Lower leg skin (tissue), 3 donors: Measurements from ENCODE around the gene NDEL1.

ENCODE experiments used
- POLR2A ChIP-seq, 2 donors: fragments of 450-650 bp; IDR thresholded peaks; one replicate each; pipeline ENCODE4 v1.6.1; 2016 to 2017; ENCODE audit warnings: antibody characterized with exemption in 2 of 2, mild to moderate bottlenecking in 1 of 2, moderate library complexity in 1 of 2
- TF ChIP-seq, protein P1 (sequence below), 3 donors: fragments of 450-650 bp; IDR thresholded peaks; one replicate each; pipeline ENCODE4 v1.5.1; 2016; ENCODE audit warnings: antibody characterized with exemption in 3 of 3, mild to moderate bottlenecking in 3 of 3, moderate library complexity in 2 of 3

GRCh38 chr17:8503368-8503767 lies 67.7 kb downstream of the NDEL1 start:
- TF ChIP-seq, protein P1, sequence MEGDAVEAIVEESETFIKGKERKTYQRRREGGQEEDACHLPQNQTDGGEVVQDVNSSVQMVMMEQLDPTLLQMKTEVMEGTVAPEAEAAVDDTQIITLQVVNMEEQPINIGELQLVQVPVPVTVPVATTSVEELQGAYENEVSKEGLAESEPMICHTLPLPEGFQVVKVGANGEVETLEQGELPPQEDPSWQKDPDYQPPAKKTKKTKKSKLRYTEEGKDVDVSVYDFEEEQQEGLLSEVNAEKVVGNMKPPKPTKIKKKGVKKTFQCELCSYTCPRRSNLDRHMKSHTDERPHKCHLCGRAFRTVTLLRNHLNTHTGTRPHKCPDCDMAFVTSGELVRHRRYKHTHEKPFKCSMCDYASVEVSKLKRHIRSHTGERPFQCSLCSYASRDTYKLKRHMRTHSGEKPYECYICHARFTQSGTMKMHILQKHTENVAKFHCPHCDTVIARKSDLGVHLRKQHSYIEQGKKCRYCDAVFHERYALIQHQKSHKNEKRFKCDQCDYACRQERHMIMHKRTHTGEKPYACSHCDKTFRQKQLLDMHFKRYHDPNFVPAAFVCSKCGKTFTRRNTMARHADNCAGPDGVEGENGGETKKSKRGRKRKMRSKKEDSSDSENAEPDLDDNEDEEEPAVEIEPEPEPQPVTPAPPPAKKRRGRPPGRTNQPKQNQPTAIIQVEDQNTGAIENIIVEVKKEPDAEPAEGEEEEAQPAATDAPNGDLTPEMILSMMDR (IDR thresholded peaks at IDR 0.05) = no peak
- no peak for TF ChIP-seq POLR2A (IDR thresholded peaks at IDR 0.05)
